ENCODE measurements around the gene PLCD1. TPM values are rescaled to one million over a fixed set of nuclear protein-coding genes. Genes with fewer than 3 reads are reported as not detected.
A peak's percentile ranks its signal among the peaks of the same experiment; 100 is the strongest.

PLCD1 gene
- total RNA-seq, 1 donor: 23.2 TPM

DNA sequence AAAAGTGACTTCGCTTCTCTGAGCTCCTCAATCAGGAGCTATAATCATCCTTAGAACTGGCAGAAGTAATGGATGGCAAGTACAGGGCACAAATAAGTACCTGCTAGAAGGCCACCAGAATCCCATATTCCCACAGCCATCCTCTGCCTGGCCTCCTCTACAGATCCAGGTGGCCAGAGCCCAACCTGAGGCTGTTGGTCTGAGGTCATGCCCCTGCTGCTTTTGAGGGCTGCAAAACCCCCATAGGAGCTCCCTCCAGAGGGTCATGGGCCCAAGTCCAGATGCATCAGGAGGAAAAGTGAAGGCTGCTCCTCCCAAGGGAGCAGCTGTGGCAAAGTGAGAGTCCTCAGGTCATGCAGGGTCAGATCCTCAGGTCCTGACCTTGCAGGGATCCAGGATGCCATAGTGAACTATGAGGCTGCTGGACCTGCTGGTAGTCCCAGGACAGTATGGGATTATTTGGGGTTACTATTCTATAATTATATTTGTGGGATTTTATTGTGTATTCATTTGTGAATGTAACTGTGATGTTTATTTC, 3.0 kb upstream of the PLCD1 start:
- Histone ChIP-seq H3K36me3 (ENCODE audit: insufficient read depth, low read length) (no peaks in the 10 kb centered on the region), H3K4me1 (ENCODE audit: insufficient read depth, low read length) (peaks cover 22% of the 10 kb centered on the region), H3K27me3 (ENCODE audit: insufficient read depth, low read length) (no peaks in the 10 kb centered on the region), H4K20me1 (ENCODE audit: insufficient read depth, low read length) (peaks cover 4% of the 10 kb centered on the region), H3K27ac (ENCODE audit: low read depth, low read length) (no peak overlapping the region), H3K9me3 (ENCODE audit: low read depth, low read length) (no peaks in the 10 kb centered on the region), H3K4me3 (ENCODE audit: insufficient read depth, low read length) (no peak overlapping the region), H2AFZ (ENCODE audit: low read length) (no peak overlapping the region), H3K79me2 (ENCODE audit: insufficient read depth, low read length) (peaks cover 9% of the 10 kb centered on the region), H3K4me2 (ENCODE audit: insufficient read depth, low read length) (no peak overlapping the region)
- DNase-seq (ENCODE audit: insufficient read length, low spot score, missing footprints): peak; percentile 80
- TF ChIP-seq, protein P1, sequence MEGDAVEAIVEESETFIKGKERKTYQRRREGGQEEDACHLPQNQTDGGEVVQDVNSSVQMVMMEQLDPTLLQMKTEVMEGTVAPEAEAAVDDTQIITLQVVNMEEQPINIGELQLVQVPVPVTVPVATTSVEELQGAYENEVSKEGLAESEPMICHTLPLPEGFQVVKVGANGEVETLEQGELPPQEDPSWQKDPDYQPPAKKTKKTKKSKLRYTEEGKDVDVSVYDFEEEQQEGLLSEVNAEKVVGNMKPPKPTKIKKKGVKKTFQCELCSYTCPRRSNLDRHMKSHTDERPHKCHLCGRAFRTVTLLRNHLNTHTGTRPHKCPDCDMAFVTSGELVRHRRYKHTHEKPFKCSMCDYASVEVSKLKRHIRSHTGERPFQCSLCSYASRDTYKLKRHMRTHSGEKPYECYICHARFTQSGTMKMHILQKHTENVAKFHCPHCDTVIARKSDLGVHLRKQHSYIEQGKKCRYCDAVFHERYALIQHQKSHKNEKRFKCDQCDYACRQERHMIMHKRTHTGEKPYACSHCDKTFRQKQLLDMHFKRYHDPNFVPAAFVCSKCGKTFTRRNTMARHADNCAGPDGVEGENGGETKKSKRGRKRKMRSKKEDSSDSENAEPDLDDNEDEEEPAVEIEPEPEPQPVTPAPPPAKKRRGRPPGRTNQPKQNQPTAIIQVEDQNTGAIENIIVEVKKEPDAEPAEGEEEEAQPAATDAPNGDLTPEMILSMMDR (IDR thresholded peaks at IDR 0.05; ENCODE audit: extremely low read depth, low read depth, low read length): no peak

DNA sequence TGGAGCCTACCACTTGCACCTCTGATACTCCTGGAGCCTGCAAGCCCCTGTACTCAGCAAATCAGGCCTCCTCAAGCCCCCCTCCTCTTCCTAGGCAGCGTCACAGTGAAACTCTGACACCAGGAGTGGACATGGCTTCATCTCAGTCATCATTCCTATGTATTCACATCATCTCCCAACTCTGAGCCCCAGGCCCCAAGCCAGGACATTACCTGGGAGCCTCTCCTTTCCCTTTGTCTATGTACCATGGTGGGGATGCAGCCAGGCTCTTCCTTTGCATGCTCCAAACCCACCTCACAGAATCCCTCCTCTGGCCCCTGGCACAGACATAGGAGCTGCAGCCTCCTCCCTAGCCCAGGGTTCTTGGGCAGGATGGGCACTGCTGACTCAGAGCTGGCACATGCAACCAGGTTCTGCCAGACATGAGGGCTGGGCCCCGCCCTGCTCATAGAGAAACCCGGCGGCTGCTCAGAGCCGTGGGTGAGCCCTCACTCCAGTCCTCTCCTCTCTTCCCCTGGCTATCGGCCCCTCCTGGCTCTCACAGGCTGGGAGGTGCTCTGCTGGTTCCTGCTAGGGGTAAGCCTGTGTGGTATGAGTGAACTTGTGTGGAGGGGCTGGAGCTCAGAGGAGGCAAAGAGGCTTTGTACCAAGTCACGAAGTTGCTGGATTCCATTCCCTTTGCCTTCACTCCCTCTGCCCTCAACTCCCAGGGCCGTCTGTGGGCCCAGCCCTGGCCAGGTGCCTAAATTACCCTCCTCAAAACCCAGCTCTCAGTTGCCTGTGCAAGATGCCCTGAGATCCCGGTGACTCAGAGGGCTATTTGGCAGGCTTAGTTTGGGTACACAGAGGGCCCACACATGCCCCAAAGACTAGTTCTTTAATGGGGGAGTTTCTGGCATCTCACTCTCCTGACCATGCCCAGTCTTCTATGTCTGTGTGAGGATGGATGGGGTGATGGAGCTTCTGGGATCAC, 1.9 kb upstream of the PLCD1 start:
- Histone ChIP-seq H3K9me3 (ENCODE audit: low read depth, low read length) (no peaks in the 10 kb centered on the region), H3K4me1 (ENCODE audit: insufficient read depth, low read length) (peaks cover 22% of the 10 kb centered on the region), H3K4me2 (ENCODE audit: insufficient read depth, low read length) (peak overlapping the region; percentile 51), H3K36me3 (ENCODE audit: insufficient read depth, low read length) (no peaks in the 10 kb centered on the region), H3K79me2 (ENCODE audit: insufficient read depth, low read length) (peaks cover 11% of the 10 kb centered on the region), H2AFZ (ENCODE audit: low read length) (peak overlapping the region; percentile 68), H3K4me3 (ENCODE audit: insufficient read depth, low read length) (peak overlapping the region; percentile 23), H3K27ac (ENCODE audit: low read depth, low read length) (peak overlapping the region; percentile 72), H3K27me3 (ENCODE audit: insufficient read depth, low read length) (no peaks in the 10 kb centered on the region), H4K20me1 (ENCODE audit: insufficient read depth, low read length) (peaks cover 4% of the 10 kb centered on the region)
- peak; percentile 96 for DNase-seq (ENCODE audit: insufficient read length, low spot score, missing footprints)
- TF ChIP-seq, protein P1 (IDR thresholded peaks at IDR 0.05; ENCODE audit: extremely low read depth, low read depth, low read length): no peak

DNA sequence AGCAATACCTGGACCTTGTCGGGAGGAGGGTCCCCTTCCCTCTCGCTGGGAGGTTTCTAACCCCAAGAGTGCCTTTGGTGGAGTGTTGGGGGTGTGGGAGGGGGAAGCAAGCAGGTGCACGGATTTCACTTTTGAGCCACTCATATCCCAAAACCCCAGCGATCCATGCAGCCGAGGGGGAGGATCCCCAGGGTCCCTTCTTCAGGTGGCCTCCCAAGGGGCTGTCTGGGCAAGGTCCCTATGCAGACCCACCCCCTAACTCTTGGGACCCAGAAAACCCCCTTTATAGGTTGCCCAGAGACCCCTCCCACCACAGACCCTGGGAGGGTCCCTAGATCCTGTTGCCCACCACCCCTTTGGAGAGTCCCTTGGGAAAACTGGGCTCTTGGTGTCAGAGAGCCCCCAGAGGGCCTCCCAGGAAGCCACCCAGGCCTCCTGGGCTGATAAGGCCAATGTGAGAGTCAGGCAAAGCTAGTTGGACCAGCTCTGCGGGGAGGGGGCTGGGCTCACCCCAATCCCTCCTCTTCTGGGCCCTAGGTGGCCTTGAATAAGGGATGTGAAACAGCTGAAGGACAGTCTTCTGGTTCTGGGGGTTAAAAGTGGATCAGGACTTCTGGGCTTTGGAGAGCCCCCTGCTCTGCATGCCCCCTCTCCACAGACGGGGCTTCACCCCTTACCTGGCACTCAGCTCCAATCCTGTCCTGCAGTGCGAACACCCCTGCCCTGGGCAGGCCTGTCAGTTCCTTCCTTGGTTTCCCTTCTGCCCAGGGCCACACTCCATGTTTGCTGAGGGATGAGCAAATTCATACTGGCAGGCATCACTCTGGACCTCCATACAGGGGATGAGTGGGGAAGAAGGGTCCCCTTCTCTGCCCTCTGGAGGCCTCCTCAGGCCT, 932 bp upstream of the PLCD1 start:
- Histone ChIP-seq H3K36me3 (ENCODE audit: insufficient read depth, low read length) (no peaks in the 10 kb centered on the region), H3K4me3 (ENCODE audit: insufficient read depth, low read length) (peak overlapping the region; percentile 82), H3K9me3 (ENCODE audit: low read depth, low read length) (no peaks in the 10 kb centered on the region), H4K20me1 (ENCODE audit: insufficient read depth, low read length) (peaks cover 4% of the 10 kb centered on the region), H3K27me3 (ENCODE audit: insufficient read depth, low read length) (no peaks in the 10 kb centered on the region), H3K4me2 (ENCODE audit: insufficient read depth, low read length) (peak overlapping the region; percentile 88), H3K79me2 (ENCODE audit: insufficient read depth, low read length) (peaks cover 11% of the 10 kb centered on the region), H3K4me1 (ENCODE audit: insufficient read depth, low read length) (peaks cover 29% of the 10 kb centered on the region), H2AFZ (ENCODE audit: low read length) (peak overlapping the region; percentile 74), H3K27ac (ENCODE audit: low read depth, low read length) (peak overlapping the region; percentile 72)
- peak; percentile 81 for DNase-seq (ENCODE audit: insufficient read length, low spot score, missing footprints)
- TF ChIP-seq, protein P1 (IDR thresholded peaks at IDR 0.05; ENCODE audit: extremely low read depth, low read depth, low read length): no peak
